Left lung (tissue), 10 donors: ENCODE measurements around the gene EIF4G3. TPM values are rescaled to one million over a fixed set of nuclear protein-coding genes. Genes with fewer than 3 reads are reported as not detected.

ENCODE experiments used
- ATAC-seq: fragments of 200-7000 bp; cut with Tn5 transposase; one replicate; pipeline ENCODE4 v1.9.1; 2020; ENCODE audit warnings: moderate library complexity
- DNase-seq, 4 donors: peaks; one replicate each; pipeline ENCODE4 v3.0.0-alpha.2; 2013 to 2020
- H3K27ac ChIP-seq, 2 donors: fragments of 200-600 bp; sonication (generic) in 1 of 2; one replicate each; pipeline versions ENCODE4 v1.5.0 to v1.8.0; 2020 to 2021
- H3K27me3 ChIP-seq, 2 donors: fragments of 200-600 bp; sonication (generic) in 1 of 2; one replicate each; pipeline versions ENCODE4 v1.5.0 to v1.8.0; 2020 to 2021
- H3K36me3 ChIP-seq, 2 donors: fragments of 200-600 bp; sonication (generic) in 1 of 2; one replicate each; pipeline versions ENCODE4 v1.5.0 to v1.8.0; 2020 to 2021
- H3K4me1 ChIP-seq, 2 donors: fragments of 200-600 bp; one replicate each; pipeline ENCODE4 v1.8.0; 2021
- H3K4me3 ChIP-seq, 2 donors: fragments of 200-600 bp; sonication (generic) in 1 of 2; one replicate each; pipeline versions ENCODE4 v1.5.0 to v1.8.0; 2020 to 2021; ENCODE audit warnings: mild to moderate bottlenecking in 1 of 2
- H3K9me3 ChIP-seq, 2 donors: fragments of 200-600 bp; sonication (generic) in 1 of 2; one replicate each; pipeline versions ENCODE4 v1.5.0 to v1.8.0; 2020 to 2021
- CTCF ChIP-seq, 2 donors: fragments of 200-600 bp; sonication (generic) in 1 of 2; IDR thresholded peaks; one replicate each; pipeline versions ENCODE4 v1.5.0 to v1.8.0; 2021; ENCODE audit warnings: antibody characterized with exemption in 2 of 2
- intact Hi-C, 2 donors: fragments of 100-400 bp; cut with DNase I; formaldehyde crosslinking; loops; one replicate each; pipeline versions ENCODE4 v1.11.2 to v1.14.2; 2022
- polyA plus RNA-seq, 6 donors: library from polyadenylated mRNA; unstranded; fragments of 120-200 nt; gene quantifications; one replicate each; pipeline ENCODE4 v1.2.1, GENCODE V29; 2013; ENCODE audit not compliant: insufficient read length in 6 of 6
- total RNA-seq, 2 donors: library from RNA; stranded (reverse); fragmentation: NEBNext Ultra II Directional; extraction: Animal tissue kit (Norgen Biotek cat#: 25700); gene quantifications; one replicate each; pipeline ENCODE4 v1.2.1, GENCODE V29; 2021
- donor health status: DM: no; HTN: yes; CAD: no.
- donor health status: DM: no; HTN: no; CAD: no.

Gene EIF4G3
- total and polyA plus RNA-seq, 8 donors: 54.6 to 67.9 (median 61.7) TPM

- H3K36me3 ChIP-seq: peaks cover 0 to 6% of the 10 kb centered on the region in 2 donors
- no peak overlapping the region for H3K4me3 ChIP-seq
- H3K4me1 ChIP-seq: no peaks in the 10 kb centered on the region
- TF ChIP-seq CTCF (IDR thresholded peaks at IDR 0.05): no peak
- H3K27ac ChIP-seq: peak overlapping the region in 1 of 2 donors; percentile 38
- H3K9me3 ChIP-seq: no peaks in the 10 kb centered on the region
- H3K27me3 ChIP-seq: no peaks in the 10 kb centered on the region
- no peak for ATAC-seq
- DNase-seq: no peak
- intact Hi-C loops: no loop called here
These were observed 244.2 kb downstream of the EIF4G3 start for GRCh38 chr1:20932437-20932977.

- no peaks in the 10 kb centered on the region for H3K27me3 ChIP-seq
- peaks cover 0 to 6% of the 10 kb centered on the region in 2 donors for H3K36me3 ChIP-seq
- H3K9me3 ChIP-seq: no peaks in the 10 kb centered on the region
- H3K4me1 ChIP-seq: no peaks in the 10 kb centered on the region
- no peak for DNase-seq
- no peak overlapping the region for H3K4me3 ChIP-seq
- H3K27ac ChIP-seq: peak overlapping the region in 1 of 2 donors; percentile 29
- no peak for ATAC-seq
- TF ChIP-seq CTCF (IDR thresholded peaks at IDR 0.05): no peak
- intact Hi-C loops: no loop called here
These were observed 244.7 kb downstream of the EIF4G3 start for GRCh38 chr1:20931930-20932436.

GRCh38 chr1:20930427-20930826 is 246.3 kb downstream of the EIF4G3 start:
- H3K27me3 ChIP-seq: no peaks in the 10 kb centered on the region
- peaks cover 0 to 6% of the 10 kb centered on the region in 2 donors for H3K36me3 ChIP-seq
- H3K9me3 ChIP-seq: no peaks in the 10 kb centered on the region
- H3K27ac ChIP-seq: no peak overlapping the region
- no peaks in the 10 kb centered on the region for H3K4me1 ChIP-seq
- no peak for TF ChIP-seq CTCF (IDR thresholded peaks at IDR 0.05)
- intact Hi-C loops: no loop called here
- no peak overlapping the region for H3K4me3 ChIP-seq
- no peak for ATAC-seq
- no peak for DNase-seq

- Histone ChIP-seq H3K4me3 (no peak overlapping the region), H3K4me1 (no peaks in the 10 kb centered on the region), H3K27ac (no peak overlapping the region), H3K36me3 (peaks cover 0 to 6% of the 10 kb centered on the region in 2 donors), H3K27me3 (no peaks in the 10 kb centered on the region), H3K9me3 (no peaks in the 10 kb centered on the region)
- intact Hi-C loops: no loop called here
- ATAC-seq (no peak), DNase-seq (no peak)
- no peak for TF ChIP-seq CTCF (IDR thresholded peaks at IDR 0.05)
These were observed 248.6 kb downstream of the EIF4G3 start for GRCh38 chr1:20928146-20928545.

- ATAC-seq: no peak
- H3K9me3 ChIP-seq: no peaks in the 10 kb centered on the region
- H3K27me3 ChIP-seq: no peaks in the 10 kb centered on the region
- H3K4me3 ChIP-seq: no peak overlapping the region
- TF ChIP-seq CTCF (IDR thresholded peaks at IDR 0.05): no peak
- DNase-seq: no peak
- intact Hi-C loops: no loop called here
- H3K27ac ChIP-seq: no peak overlapping the region
- H3K36me3 ChIP-seq: no peaks in the 10 kb centered on the region
- H3K4me1 ChIP-seq: no peaks in the 10 kb centered on the region
These were observed 255.4 kb downstream of the EIF4G3 start for GRCh38 chr1:20921285-20921684.
